OCI-LY7 (cell line): Measurements from ENCODE around the gene ANK3. TPM values are rescaled to one million over a fixed set of nuclear protein-coding genes. Genes with fewer than 3 reads are reported as not detected.

Experiments
- BruUV-seq: library from RNA; stranded (reverse); fragments of 400-500 nt; replicated peaks from 2 replicates; lab custom pipeline; 2021; lab: Mats Ljungman, UMichigan
- CTCF ChIA-PET: fragments of 300-600 bp; sonication (Branson Sonifier 250); formaldehyde crosslinking; loops from one replicate; lab custom pipeline; 2022; ENCODE audit warnings: antibody characterized with exemption; ENCODE audit not compliant: unreplicated experiment; lab: Charles Lee
- POLR2A ChIA-PET: fragments of 300-600 bp; sonication (Branson Sonifier 250); formaldehyde crosslinking; loops from one replicate; lab custom pipeline; 2022; ENCODE audit warnings: antibody characterized with exemption; lab: Charles Lee
- DNase-seq: peaks from one replicate; pipeline ENCODE4 v3.0.0-alpha.2; 2015; ENCODE audit warnings: low spot score
- H2AFZ ChIP-seq: fragments of 200-600 bp; sonication (generic), shearing (Covaris generic); 2 replicates; pipeline ENCODE4 v1.6.1; 2014; ENCODE audit warnings: mild to moderate bottlenecking, antibody characterized with exemption, low read length, moderate library complexity
- H3K27ac ChIP-seq: fragments of 200-600 bp; sonication (generic); 2 replicates; pipeline ENCODE4 v1.5.1; 2014; ENCODE audit warnings: mixed run types, low read depth, mild to moderate bottlenecking, moderate library complexity, low read length, inconsistent platforms; ENCODE audit not compliant: poor library complexity, severe bottlenecking
- H3K36me3 ChIP-seq: fragments of 200-600 bp; sonication (generic); 2 replicates; pipeline ENCODE4 v1.6.1; 2014; ENCODE audit warnings: mild to moderate bottlenecking, antibody characterized with exemption, low read length, moderate library complexity, mixed read lengths; ENCODE audit not compliant: insufficient read depth
- H3K4me1 ChIP-seq: fragments of 200-600 bp; sonication (generic); 2 replicates; pipeline ENCODE4 v1.5.1; 2014; ENCODE audit warnings: mild to moderate bottlenecking, low read length; ENCODE audit not compliant: insufficient read depth, poor library complexity, severe bottlenecking
- H3K4me2 ChIP-seq: fragments of 200-600 bp; sonication (generic); 2 replicates; pipeline ENCODE4 v1.6.1; 2014; ENCODE audit warnings: mild to moderate bottlenecking, low read length
- H3K4me3 ChIP-seq: fragments of 200-600 bp; sonication (generic); 2 replicates; pipeline ENCODE4 v1.5.1; 2014; ENCODE audit warnings: mild to moderate bottlenecking, low read depth, low read length; ENCODE audit not compliant: poor library complexity, severe bottlenecking
- H3K79me2 ChIP-seq: fragments of 200-600 bp; sonication (generic); 2 replicates; pipeline ENCODE4 v1.6.1; 2016; ENCODE audit warnings: low read depth, mild to moderate bottlenecking, low read length, moderate library complexity, mixed read lengths; ENCODE audit not compliant: insufficient read depth
- H3K9me2 ChIP-seq: fragments of 200-600 bp; sonication (generic); 2 replicates; pipeline ENCODE4 v1.6.1; 2016; ENCODE audit warnings: mild to moderate bottlenecking, low read length, mixed read lengths; ENCODE audit not compliant: insufficient read depth
- H3K9me3 ChIP-seq: fragments of 200-600 bp; sonication (generic); 2 replicates; pipeline ENCODE4 v1.6.1; 2014; ENCODE audit warnings: mild to moderate bottlenecking, mixed run types, low read length, mixed read lengths
- H4K20me1 ChIP-seq: fragments of 200-600 bp; sonication (generic); 2 replicates; pipeline ENCODE4 v1.6.1; 2014; ENCODE audit warnings: mild to moderate bottlenecking, antibody characterized with exemption, low read length, moderate library complexity, mixed read lengths; ENCODE audit not compliant: insufficient read depth
- EZH2phosphoT487 ChIP-seq: fragments of 200-600 bp; sonication (generic); IDR thresholded peaks from 2 replicates; pipeline ENCODE4 v1.6.1; 2018; ENCODE audit warnings: low read depth, borderline replicate concordance, mild to moderate bottlenecking, mixed run types, antibody characterized with exemption, low read length, moderate library complexity, mixed read lengths
- intact Hi-C: fragments of 100-400 bp; cut with micrococcal nuclease; formaldehyde crosslinking; loops from one replicate; pipeline ENCODE4 v1.10.0; 2022; ENCODE audit not compliant: unreplicated experiment
- total RNA-seq, 2 experiments: library from RNA; depleted of rRNA in 1 of 2; stranded (reverse); fragments of >200 nt in 1 of 2; shearing (Covaris generic) in 1 of 2; gene quantifications; 2 replicates each; pipeline ENCODE4 v1.2.3, GENCODE V29; 2014 to 2022
- TF ChIP-seq, protein P1 (sequence below): fragments of 200-600 bp; sonication (generic); conservative IDR thresholded peaks from 2 replicates; pipeline ENCODE4 v1.5.1; 2014; ENCODE audit warnings: mild to moderate bottlenecking, antibody characterized with exemption, low read length, moderate library complexity, mixed read lengths

The ANK3 gene
- total RNA-seq, 2 experiments from 2014 or later: 0.13 to 0.49 TPM

DNA sequence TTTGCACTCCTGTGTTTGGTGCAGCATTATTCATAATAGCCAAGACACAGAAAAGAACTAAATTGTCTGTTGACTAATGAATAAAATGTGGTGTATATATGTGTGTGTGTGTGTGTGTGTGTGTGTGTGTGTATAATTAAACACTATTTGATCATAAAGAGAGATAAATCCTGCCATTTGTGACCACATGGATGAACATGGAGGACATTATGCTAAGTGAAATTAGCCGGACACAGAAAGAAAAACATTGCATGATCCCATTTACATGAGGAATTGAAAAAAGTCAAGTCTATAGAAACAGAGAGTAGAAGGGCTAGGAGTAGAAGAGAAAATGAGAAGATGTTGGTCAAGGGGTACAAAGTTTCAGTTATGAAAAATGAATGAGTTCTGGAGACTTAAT lies 85.9 kb downstream of the ANK3 start:
- DNase-seq: no peak
- ChIA-PET CTCF (no interaction called here), POLR2A (interaction anchor here (3.1 kb wide), 1 partner anchor 9 kb away, joined by 9 read pairs; no protein-coding TSS in a partner anchor)
- TF ChIP-seq, protein P1, sequence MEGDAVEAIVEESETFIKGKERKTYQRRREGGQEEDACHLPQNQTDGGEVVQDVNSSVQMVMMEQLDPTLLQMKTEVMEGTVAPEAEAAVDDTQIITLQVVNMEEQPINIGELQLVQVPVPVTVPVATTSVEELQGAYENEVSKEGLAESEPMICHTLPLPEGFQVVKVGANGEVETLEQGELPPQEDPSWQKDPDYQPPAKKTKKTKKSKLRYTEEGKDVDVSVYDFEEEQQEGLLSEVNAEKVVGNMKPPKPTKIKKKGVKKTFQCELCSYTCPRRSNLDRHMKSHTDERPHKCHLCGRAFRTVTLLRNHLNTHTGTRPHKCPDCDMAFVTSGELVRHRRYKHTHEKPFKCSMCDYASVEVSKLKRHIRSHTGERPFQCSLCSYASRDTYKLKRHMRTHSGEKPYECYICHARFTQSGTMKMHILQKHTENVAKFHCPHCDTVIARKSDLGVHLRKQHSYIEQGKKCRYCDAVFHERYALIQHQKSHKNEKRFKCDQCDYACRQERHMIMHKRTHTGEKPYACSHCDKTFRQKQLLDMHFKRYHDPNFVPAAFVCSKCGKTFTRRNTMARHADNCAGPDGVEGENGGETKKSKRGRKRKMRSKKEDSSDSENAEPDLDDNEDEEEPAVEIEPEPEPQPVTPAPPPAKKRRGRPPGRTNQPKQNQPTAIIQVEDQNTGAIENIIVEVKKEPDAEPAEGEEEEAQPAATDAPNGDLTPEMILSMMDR: no peak
- TF ChIP-seq EZH2phosphoT487: no peak
- no peaks in the 10 kb centered on the region for H3K36me3 ChIP-seq
- H3K4me1 ChIP-seq: no peaks in the 10 kb centered on the region
- no peak overlapping the region for H2AFZ ChIP-seq
- H3K4me3 ChIP-seq: no peak overlapping the region
- H3K4me2 ChIP-seq: no peak overlapping the region
- intact Hi-C loops: no loop called here
- H3K27ac ChIP-seq: no peak overlapping the region
- H3K79me2 ChIP-seq: no peaks in the 10 kb centered on the region
- BruUV-seq: no TSS peak
- no peaks in the 10 kb centered on the region for H3K9me3 ChIP-seq
- H4K20me1 ChIP-seq: no peaks in the 10 kb centered on the region
- H3K9me2 ChIP-seq: no peaks in the 10 kb centered on the region

DNA sequence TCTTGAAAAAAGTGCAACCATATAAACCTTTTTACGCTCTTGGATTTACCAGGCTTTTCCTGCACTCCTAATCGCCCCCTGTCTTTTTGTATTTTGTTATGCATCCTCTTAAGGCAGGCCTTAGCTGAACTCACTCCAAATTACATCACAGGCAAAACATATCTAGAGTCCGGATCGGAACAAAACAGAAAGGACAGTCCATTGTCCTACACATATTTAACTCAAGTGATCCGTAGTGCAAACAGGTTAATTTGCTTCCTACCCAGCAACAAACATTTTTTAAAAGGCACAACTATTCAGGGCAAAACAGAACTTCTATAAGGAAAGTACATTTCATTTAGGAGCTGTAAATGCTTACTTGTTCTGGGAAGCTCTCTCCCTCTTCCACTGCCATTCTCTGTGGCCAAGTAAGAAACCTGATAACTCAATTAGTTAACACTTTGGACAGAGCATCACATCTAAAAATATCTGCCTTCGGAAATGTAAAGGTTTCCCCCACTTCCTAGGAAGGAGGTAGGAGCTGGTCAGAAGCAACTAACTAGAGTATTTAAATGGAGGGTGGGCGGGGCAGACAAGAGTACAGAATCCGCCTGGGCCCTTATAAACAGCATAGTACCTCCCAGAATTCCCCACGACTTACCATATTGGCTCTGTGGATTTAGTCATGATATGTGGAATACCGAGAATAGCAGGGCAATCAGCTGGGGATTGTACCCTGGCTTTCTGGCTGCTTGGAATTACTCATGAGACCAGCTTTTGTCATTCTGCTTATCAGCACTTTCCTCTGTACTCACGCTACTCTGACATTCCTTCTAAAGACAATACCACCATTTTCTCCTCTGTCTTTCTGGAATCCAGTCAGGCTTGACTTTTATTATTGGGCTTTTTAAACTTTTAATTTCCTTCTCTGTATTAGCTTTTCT lies 89.5 kb downstream of the ANK3 start:
- Histone ChIP-seq H3K36me3 (no peaks in the 10 kb centered on the region), H3K4me2 (no peak overlapping the region)
- CTCF ChIA-PET: no interaction called here

More for the DNA sequence above, 89.5 kb downstream of the ANK3 start:
- no peak for TF ChIP-seq EZH2phosphoT487
- TF ChIP-seq, protein P1: no peak
- Histone ChIP-seq H3K9me3 (no peaks in the 10 kb centered on the region), H4K20me1 (no peaks in the 10 kb centered on the region), H3K79me2 (no peaks in the 10 kb centered on the region), H2AFZ (no peak overlapping the region), H3K27ac (no peak overlapping the region), H3K9me2 (no peaks in the 10 kb centered on the region), H3K4me1 (no peaks in the 10 kb centered on the region), H3K4me3 (no peak overlapping the region)
- BruUV-seq: no TSS peak
- POLR2A ChIA-PET: interaction anchor here (0.6 to 0.7 kb wide), 2 partner anchors 14 to 1670 kb away, joined by 3 read pairs; no protein-coding TSS in a partner anchor
- intact Hi-C loops: no loop called here
- DNase-seq: no peak
